BLaER1 treated with 17β-estradiol and CSF1 and Interleukin-3, amounts not matched to agents 10 nM and 100 nM (cell line): Measurements from ENCODE around the gene SMIM17.
"Not testable (repeated sequence)": the region's sequence is repeated elsewhere in the genome, so short reads cannot be mapped to it uniquely, and the experiment has no call there.

Source experiments
- H3K27ac ChIP-seq, 11 experiments: shearing (Covaris generic); formaldehyde crosslinking; 2 replicates each; pipeline ENCODE4 v1.8.1; 2022
- H3K27me3 ChIP-seq, 11 experiments: shearing (Covaris generic); formaldehyde crosslinking; 2 replicates each; pipeline ENCODE4 v1.8.1; 2022
- H3K36me3 ChIP-seq, 11 experiments: shearing (Covaris generic); formaldehyde crosslinking; 2 replicates each; pipeline ENCODE4 v1.8.1; 2022
- H3K4me1 ChIP-seq, 10 experiments: shearing (Covaris generic); formaldehyde crosslinking; 2 replicates each; pipeline ENCODE4 v1.8.1; 2022
- H3K4me2 ChIP-seq, 11 experiments: shearing (Covaris generic); formaldehyde crosslinking; 2 replicates each; pipeline ENCODE4 v1.8.1; 2022
- H3K4me3 ChIP-seq, 10 experiments: shearing (Covaris generic); formaldehyde crosslinking; 2 replicates each; pipeline ENCODE4 v1.8.1; 2022
- H3K9ac ChIP-seq, 11 experiments: shearing (Covaris generic); formaldehyde crosslinking; 2 replicates each; pipeline ENCODE4 v1.8.1; 2022
- H3K9me3 ChIP-seq, 11 experiments: shearing (Covaris generic); formaldehyde crosslinking; replicated peaks in 1 of 11; 2 replicates each; pipeline ENCODE4 v1.8.1; 2022
- H4K20me1 ChIP-seq, 11 experiments: shearing (Covaris generic); formaldehyde crosslinking; 2 replicates each; pipeline ENCODE4 v1.8.1; 2022
- Cebpa-rat ChIP-seq, 11 experiments: shearing (Covaris generic); IDR thresholded peaks; 2 replicates each; pipeline ENCODE4 v1.8.1; 2022

Gene SMIM17

GRCh38 chr19:56667311-56667870 lies 24.4 kb downstream of the SMIM17 start:
- no peak overlapping the region for H3K4me3 ChIP-seq
- no peaks in the 10 kb centered on the region for H3K36me3 ChIP-seq
- no peak for TF ChIP-seq Cebpa-rat (IDR thresholded peaks at IDR 0.05)
- H3K4me1 ChIP-seq, result no peaks in the 10 kb centered on the region
- no peak overlapping the region for H3K9ac ChIP-seq
- no peak overlapping the region for H3K27ac ChIP-seq
- H3K27me3 ChIP-seq, result no peaks in the 10 kb centered on the region
- H4K20me1 ChIP-seq, result no peaks in the 10 kb centered on the region; a peak in 1 of 22 replicates
- no peak overlapping the region for H3K4me2 ChIP-seq
- peaks cover 11 to 44% (median 26%) of the 10 kb centered on the region in 11 experiments; a peak in 17 of 22 replicates for H3K9me3 ChIP-seq

GRCh38 chr19:56668676-56669075 lies 25.7 kb downstream of the SMIM17 start:
- Histone ChIP-seq H4K20me1 (no peaks in the 10 kb centered on the region; a peak in 1 of 22 replicates), H3K4me1 (no peaks in the 10 kb centered on the region), H3K9me3 (peaks cover 11 to 35% (median 24%) of the 10 kb centered on the region in 11 experiments; a peak in 18 of 22 replicates), H3K36me3 (no peaks in the 10 kb centered on the region), H3K27me3 (no peaks in the 10 kb centered on the region), H3K9ac (no peak overlapping the region), H3K4me2 (no peak overlapping the region), H3K27ac (no peak overlapping the region), H3K4me3 (no peak overlapping the region)
- TF ChIP-seq Cebpa-rat (IDR thresholded peaks at IDR 0.05), result no peak

DNA sequence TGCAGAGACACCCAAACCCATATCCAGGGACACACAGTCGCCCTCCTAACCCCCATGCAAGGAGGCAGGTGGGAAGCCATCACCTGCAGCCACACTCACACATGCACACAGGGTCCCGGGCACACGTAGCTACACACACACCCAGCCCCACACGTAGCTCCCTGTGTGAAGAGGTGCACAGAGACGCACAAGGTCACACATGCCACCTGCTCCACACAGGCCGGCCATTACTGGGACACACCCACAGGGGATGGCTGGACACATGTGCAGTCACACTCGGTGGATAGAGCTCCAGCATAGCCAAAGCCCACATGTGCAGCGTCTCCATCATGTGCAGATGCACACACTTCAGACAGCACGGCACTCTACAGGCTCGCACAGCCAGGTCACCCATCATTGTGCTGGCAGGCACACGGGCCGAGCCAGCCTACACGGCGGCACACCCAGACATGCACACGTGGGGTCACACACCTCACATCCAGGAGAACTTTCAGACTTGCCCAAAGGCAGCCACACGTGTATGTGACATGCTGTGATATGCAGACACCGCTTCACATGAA lies 27.5 kb downstream of the SMIM17 start:
- H3K9ac ChIP-seq, result no peak overlapping the region
- H3K4me1 ChIP-seq, result no peaks in the 10 kb centered on the region
- H4K20me1 ChIP-seq, result no peaks in the 10 kb centered on the region; a peak in 1 of 22 replicates
- no peaks in the 10 kb centered on the region for H3K36me3 ChIP-seq
- no peak for TF ChIP-seq Cebpa-rat (IDR thresholded peaks at IDR 0.05)
- H3K9me3 ChIP-seq, result peaks cover 11 to 27% (median 19%) of the 10 kb centered on the region in 11 experiments; a peak in 18 of 22 replicates
- no peaks in the 10 kb centered on the region for H3K27me3 ChIP-seq
- no peak overlapping the region for H3K27ac ChIP-seq
- no peak overlapping the region for H3K4me3 ChIP-seq
- no peak overlapping the region for H3K4me2 ChIP-seq

DNA sequence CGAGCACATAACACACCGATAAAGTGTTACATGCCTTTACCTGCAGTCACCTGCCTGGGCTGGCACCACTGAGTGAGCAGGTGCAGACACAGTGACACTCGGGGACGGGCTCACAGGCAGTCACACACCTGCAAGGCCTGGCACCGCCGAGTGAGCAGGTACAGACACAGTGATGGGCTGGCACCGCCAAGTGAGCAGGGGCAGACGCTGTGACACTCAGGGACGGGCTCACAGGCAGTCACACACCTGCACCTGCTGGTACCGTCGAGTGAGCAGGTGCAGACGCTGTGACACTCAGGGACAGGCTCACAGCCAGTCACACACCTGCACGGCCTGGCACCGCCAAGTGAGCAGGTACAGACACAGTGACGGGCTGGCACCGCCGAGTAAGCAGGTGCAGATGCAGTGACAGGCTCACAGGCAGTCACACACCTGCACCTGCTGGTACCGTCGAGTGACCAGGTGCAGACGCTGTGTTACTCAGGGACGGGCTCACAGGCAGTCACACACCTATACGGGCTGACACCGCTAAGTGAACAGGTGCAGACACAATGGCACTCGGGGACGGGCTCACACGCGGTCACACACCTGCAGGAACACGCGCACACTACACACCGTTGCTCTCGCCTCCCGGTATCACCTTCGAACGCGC lies 28.1 kb downstream of the SMIM17 start:
- Histone ChIP-seq H3K4me3 (no peak overlapping the region), H4K20me1 (no peaks in the 10 kb centered on the region; a peak in 1 of 22 replicates), H3K4me1 (no peaks in the 10 kb centered on the region), H3K9ac (no peak overlapping the region), H3K4me2 (no peak overlapping the region), H3K9me3 (peaks cover 11 to 27% (median 19%) of the 10 kb centered on the region in 11 experiments; a peak in 18 of 22 replicates), H3K27me3 (no peaks in the 10 kb centered on the region), H3K27ac (no peak overlapping the region), H3K36me3 (no peaks in the 10 kb centered on the region)
- TF ChIP-seq Cebpa-rat (IDR thresholded peaks at IDR 0.05), result no peak

DNA sequence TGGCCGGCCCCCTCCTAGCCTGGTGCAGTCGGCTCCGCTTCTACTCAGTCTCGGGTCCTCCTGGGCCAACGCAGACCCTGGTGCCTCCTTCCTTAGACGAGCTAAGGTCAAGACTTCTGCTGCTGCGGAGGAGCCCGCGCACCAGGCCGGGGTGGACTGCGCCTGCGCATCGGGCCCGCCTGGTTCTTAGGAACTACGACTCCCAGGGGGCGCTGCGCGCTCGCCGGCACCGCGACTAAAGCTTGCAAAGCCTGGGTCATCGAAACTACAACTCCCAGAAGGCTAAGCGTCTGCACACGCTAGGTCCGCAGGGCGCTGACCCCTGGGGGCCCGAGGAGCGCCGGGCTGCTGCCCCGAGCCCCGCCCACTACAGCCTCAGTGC lies 28.6 kb downstream of the SMIM17 start, which contains the start of gene ZNF835:
Gene ZNF835 (minus strand): TSS at position 145 of the 382 bp plus-strand sequence. CDS start 6,559 bp downstream, outside the sequence.
- H3K4me2 ChIP-seq, result no peak within 1 kb of the TSS
- no peaks in the 10 kb centered on the region for H3K4me1 ChIP-seq
- no peaks in the 10 kb centered on the region for H3K27me3 ChIP-seq
- no peak within 1 kb of the TSS for H3K9ac ChIP-seq
- no peaks in the 10 kb centered on the region for H3K36me3 ChIP-seq
- no peak within 1 kb of the TSS for H3K27ac ChIP-seq
- TF ChIP-seq Cebpa-rat (IDR thresholded peaks at IDR 0.05), result no peak
- H3K9me3 ChIP-seq, result peaks cover 11 to 27% (median 19%) of the 10 kb centered on the region in 11 experiments; a peak in 18 of 22 replicates
- no peak within 1 kb of the TSS for H3K4me3 ChIP-seq
- H4K20me1 ChIP-seq, result no peaks in the 10 kb centered on the region; a peak in 1 of 22 replicates

GRCh38 chr19:56672610-56673009 lies 29.7 kb downstream of the SMIM17 start:
- H3K36me3 ChIP-seq, H3K4me1 ChIP-seq, H3K27me3 ChIP-seq, H3K27ac ChIP-seq, H4K20me1 ChIP-seq, H3K9ac ChIP-seq, H3K4me2 ChIP-seq, H3K4me3 ChIP-seq: not testable (repeated sequence)
- H3K9me3 ChIP-seq, result peaks cover 11 to 27% (median 19%) of the 10 kb centered on the region in 11 experiments; a peak in 18 of 22 replicates

DNA sequence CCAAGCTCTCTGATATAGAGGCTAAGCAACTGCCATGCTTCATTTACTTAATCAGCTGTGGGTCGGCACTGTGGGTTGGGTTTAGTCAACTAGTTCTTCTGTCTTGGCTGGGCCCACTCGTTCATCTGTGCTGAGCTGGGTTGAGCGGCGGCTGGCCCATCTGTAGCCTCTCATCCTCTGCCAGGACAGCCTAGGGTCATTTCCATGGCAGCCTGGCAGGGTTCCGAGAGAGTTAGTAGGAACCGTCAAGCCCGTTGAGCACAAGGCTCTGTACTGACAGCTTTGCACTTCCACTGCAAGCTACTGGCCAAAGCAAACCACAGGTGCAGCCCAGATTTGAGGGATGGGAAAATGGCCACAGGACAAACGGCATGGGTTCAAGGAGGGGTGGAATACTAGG lies 35.2 kb downstream of the SMIM17 start:
- H3K9ac ChIP-seq, result no peak overlapping the region
- no peaks in the 10 kb centered on the region for H3K27me3 ChIP-seq
- no peak overlapping the region for H3K4me3 ChIP-seq
- no peaks in the 10 kb centered on the region for H3K4me1 ChIP-seq
- H3K36me3 ChIP-seq, result no peaks in the 10 kb centered on the region
- no peaks in the 10 kb centered on the region for H4K20me1 ChIP-seq
- H3K27ac ChIP-seq, result no peak overlapping the region
- H3K9me3 ChIP-seq, result peaks cover 0 to 6% (median 0%) of the 10 kb centered on the region in 11 experiments; a peak in 2 of 22 replicates
- TF ChIP-seq Cebpa-rat (IDR thresholded peaks at IDR 0.05), result no peak
- H3K4me2 ChIP-seq, result no peak overlapping the region

GRCh38 chr19:56681702-56682101 lies 38.7 kb downstream of the SMIM17 start:
- H3K27me3 ChIP-seq, result no peaks in the 10 kb centered on the region
- H3K36me3 ChIP-seq, result no peaks in the 10 kb centered on the region
- no peaks in the 10 kb centered on the region for H4K20me1 ChIP-seq
- H3K27ac ChIP-seq, result no peak overlapping the region
- TF ChIP-seq Cebpa-rat (IDR thresholded peaks at IDR 0.05), result no peak
- H3K4me3 ChIP-seq, result no peak overlapping the region
- H3K9ac ChIP-seq, result no peak overlapping the region
- H3K4me1 ChIP-seq, result no peaks in the 10 kb centered on the region
- peaks cover 0 to 6% (median 0%) of the 10 kb centered on the region in 11 experiments; a peak in 1 of 22 replicates for H3K9me3 ChIP-seq
- no peak overlapping the region for H3K4me2 ChIP-seq

DNA sequence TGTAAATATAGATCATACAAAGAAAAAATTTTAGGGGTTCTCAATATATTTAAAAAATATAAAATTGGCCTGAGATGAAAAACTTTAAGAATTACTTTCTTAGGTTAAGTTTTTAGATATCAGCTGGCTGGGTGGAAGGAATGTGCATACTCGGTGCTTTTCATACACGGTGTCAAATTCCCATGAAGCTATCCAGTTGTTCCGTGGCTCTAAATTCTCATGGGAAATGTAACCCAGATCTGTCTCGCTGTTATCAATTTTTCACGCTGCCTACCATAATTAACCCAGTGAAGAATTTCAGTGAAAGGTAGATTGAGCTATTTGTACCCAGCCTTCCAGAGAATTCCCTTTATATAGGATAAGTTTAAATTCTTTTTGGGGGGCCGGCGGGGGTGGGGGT lies 40.2 kb downstream of the SMIM17 start:
- Histone ChIP-seq H3K9me3 (peaks cover 0 to 3% (median 0%) of the 10 kb centered on the region in 11 experiments; a peak in 1 of 22 replicates), H3K36me3 (no peaks in the 10 kb centered on the region), H3K4me3 (no peak overlapping the region), H3K4me1 (no peaks in the 10 kb centered on the region), H3K27ac (no peak overlapping the region), H3K4me2 (no peak overlapping the region), H4K20me1 (no peaks in the 10 kb centered on the region), H3K9ac (no peak overlapping the region), H3K27me3 (no peaks in the 10 kb centered on the region)
- no peak for TF ChIP-seq Cebpa-rat (IDR thresholded peaks at IDR 0.05)
